HK-2 (cell line): Measurements from ENCODE around the gene OPN4.

Source experiments
- DNase-seq: peaks from one replicate; pipeline ENCODE4 v3.0.0-alpha.2; 2018; ENCODE audit not compliant: unreplicated experiment

Gene OPN4

GRCh38 chr10:86662186-86663045 is 8.1 kb downstream of the OPN4 start:
- no peak for DNase-seq

- no peak for DNase-seq
Measured at GRCh38 chr10:86663046-86663345, 8.6 kb downstream of the OPN4 start.

- no peak for DNase-seq
Measured at GRCh38 chr10:86663576-86664339, 9.4 kb downstream of the OPN4 start.

- DNase-seq: no peak
Measured at GRCh38 chr10:86664341-86665217, 10.2 kb downstream of the OPN4 start.

GRCh38 chr10:86665218-86665607 is 10.9 kb downstream of the OPN4 start:
- DNase-seq: no peak

- DNase-seq: no peak
Measured at GRCh38 chr10:86665868-86666267, 11.5 kb downstream of the OPN4 start.

GRCh38 chr10:86666538-86666937 is 12.2 kb downstream of the OPN4 start:
- no peak for DNase-seq

GRCh38 chr10:86667421-86668181 is 13.3 kb downstream of the OPN4 start:
- no peak for DNase-seq

- peak; percentile 56 for DNase-seq
Measured at GRCh38 chr10:86668297-86669165, 14.2 kb downstream of the OPN4 start, which contains the start of gene LDB3. Gene LDB3, plus strand, starts transcription at chr10:86668511. Its CDS starts 181 bp downstream, at chr10:86668692.

- DNase-seq: no peak
Measured at GRCh38 chr10:86670290-86670811, 16.0 kb downstream of the OPN4 start.

GRCh38 chr10:86670876-86671275 is 16.5 kb downstream of the OPN4 start:
- DNase-seq: no peak

- DNase-seq: no peak
Measured at GRCh38 chr10:86671419-86671818, 17.1 kb downstream of the OPN4 start.

- DNase-seq: no peak
Measured at GRCh38 chr10:86671985-86672710, 17.8 kb downstream of the OPN4 start.

GRCh38 chr10:86673216-86673826 is 19.0 kb downstream of the OPN4 start:
- DNase-seq: no peak

GRCh38 chr10:86673827-86674581 is 19.7 kb downstream of the OPN4 start:
- DNase-seq: no peak

GRCh38 chr10:86674912-86675311 is 20.6 kb downstream of the OPN4 start:
- no peak for DNase-seq

- no peak for DNase-seq
Measured at GRCh38 chr10:86677374-86677773, 23.0 kb downstream of the OPN4 start.
